IMR-90 (cell line): ENCODE results near the gene DALRD3. TPM values are rescaled to one million over a fixed set of nuclear protein-coding genes. Genes with fewer than 3 reads are reported as not detected.
A peak's percentile ranks its signal among the peaks of the same experiment; 100 is the strongest.

Source experiments
- ATAC-seq: fragments of 200-7000 bp; cut with Tn5 transposase; 2 replicates; pipeline ENCODE4 v1.9.1; 2020; ENCODE audit warnings: low read depth, mild to moderate bottlenecking, moderate library complexity
- BruUV-seq: library from RNA; stranded (reverse); fragments of 400-500 nt; replicated peaks from 2 replicates; lab custom pipeline; 2021; lab: Mats Ljungman, UMichigan
- CTCF ChIA-PET: fragments of 300-600 bp; formaldehyde crosslinking; extraction: SDS; loops from one replicate; lab custom pipeline; 2021; ENCODE audit warnings: antibody characterized with exemption; lab: Yijun Ruan, JAX
- POLR2A ChIA-PET: fragments of 300-600 bp; sonication (Branson Sonifier 250); formaldehyde crosslinking; loops from one replicate; lab custom pipeline; 2022; ENCODE audit warnings: antibody characterized with exemption; ENCODE audit not compliant: unreplicated experiment; lab: Charles Lee
- DNase-seq: peaks from one replicate; pipeline ENCODE4 v3.0.0; 2013
- H2AFZ ChIP-seq: replicated peaks from 2 replicates; pipeline ENCODE3; 2013; ENCODE audit warnings: low read length, mild to moderate bottlenecking; ENCODE audit not compliant: poor library complexity
- H2AK5ac ChIP-seq: 2 replicates; pipeline ENCODE4 v1.6.1; 2013; ENCODE audit warnings: low read depth, low read length, inconsistent platforms
- H2AK9ac ChIP-seq: replicated peaks from 2 replicates; pipeline ENCODE3; 2013; ENCODE audit warnings: mild to moderate bottlenecking, low read depth, low read length, moderate library complexity; ENCODE audit not compliant: poor library complexity
- H2BK120ac ChIP-seq: 2 replicates; pipeline ENCODE4 v1.6.1; 2013; ENCODE audit warnings: low read depth, low read length, inconsistent platforms
- H2BK15ac ChIP-seq: 3 replicates; pipeline ENCODE4 v1.6.1; 2013; ENCODE audit warnings: low read depth, low read length, inconsistent platforms
- H2BK20ac ChIP-seq: 2 replicates; pipeline ENCODE4 v1.6.1; 2013; ENCODE audit warnings: low read depth, mild to moderate bottlenecking, inconsistent platforms, low read length, moderate library complexity
- H2BK5ac ChIP-seq: 2 replicates; pipeline ENCODE4 v1.6.1; 2013; ENCODE audit warnings: mild to moderate bottlenecking, low read depth, low read length, inconsistent platforms; ENCODE audit not compliant: poor library complexity, severe bottlenecking
- H3K14ac ChIP-seq: replicated peaks from 2 replicates; pipeline ENCODE4 v1.6.1; 2013; ENCODE audit warnings: low read depth, low read length, inconsistent platforms
- H3K18ac ChIP-seq: 2 replicates; pipeline ENCODE4 v1.6.1; 2013; ENCODE audit warnings: low read depth, low read length, control low read depth
- H3K23ac ChIP-seq: 2 replicates; pipeline ENCODE4 v1.6.1; 2013; ENCODE audit warnings: low read depth, low read length, inconsistent platforms
- H3K27ac ChIP-seq: 2 replicates; pipeline ENCODE4 v1.5.1; 2013; ENCODE audit warnings: mild to moderate bottlenecking, control low read depth, low read length; ENCODE audit not compliant: insufficient read depth
- H3K27me3 ChIP-seq: 2 replicates; pipeline ENCODE4 v1.6.1; 2013; ENCODE audit warnings: low read length; ENCODE audit not compliant: control insufficient read depth, insufficient read depth
- H3K36me3 ChIP-seq: 2 replicates; pipeline ENCODE4 v1.6.1; 2013; ENCODE audit warnings: low read length, mixed read lengths; ENCODE audit not compliant: control insufficient read depth, insufficient read depth
- H3K4ac ChIP-seq: 2 replicates; pipeline ENCODE4 v1.6.1; 2013; ENCODE audit warnings: low read depth, low read length, inconsistent platforms
- H3K4me1 ChIP-seq: 2 replicates; pipeline ENCODE4 v1.6.1; 2013; ENCODE audit warnings: low read length, mixed read lengths; ENCODE audit not compliant: control insufficient read depth, insufficient read depth
- H3K4me2 ChIP-seq: 2 replicates; pipeline ENCODE4 v1.6.1; 2013; ENCODE audit warnings: low read depth, mild to moderate bottlenecking, control low read depth, low read length, moderate library complexity
- H3K4me3 ChIP-seq: 2 replicates; pipeline ENCODE4 v1.5.1; 2013; ENCODE audit warnings: low read depth, mild to moderate bottlenecking, control low read depth, low read length, moderate library complexity; ENCODE audit not compliant: insufficient read depth
- H3K56ac ChIP-seq: 2 replicates; pipeline ENCODE4 v1.6.1; 2013; ENCODE audit warnings: low read length, inconsistent platforms; ENCODE audit not compliant: insufficient read depth; ENCODE audit errors: extremely low read depth
- H3K79me1 ChIP-seq, 2 experiments: 2 replicates each; pipeline ENCODE4 v1.6.1; 2013; ENCODE audit warnings: low read length in 2 of 2, inconsistent platforms in 1 of 2, low read depth in 1 of 2
- H3K9ac ChIP-seq: 2 replicates; pipeline ENCODE4 v1.6.1; 2013; ENCODE audit warnings: low read depth, low read length, control low read depth
- H3K9me1 ChIP-seq: 2 replicates; pipeline ENCODE4 v1.6.1; 2013; ENCODE audit warnings: low read length, inconsistent platforms; ENCODE audit not compliant: insufficient read depth
- H3K9me3 ChIP-seq: 2 replicates; pipeline ENCODE4 v1.6.1; 2013; ENCODE audit warnings: low read length; ENCODE audit not compliant: control insufficient read depth, insufficient read depth
- H4K20me1 ChIP-seq: 2 replicates; pipeline ENCODE4 v1.6.1; 2013; ENCODE audit warnings: low read length, inconsistent platforms; ENCODE audit not compliant: insufficient read depth
- H4K5ac ChIP-seq: 2 replicates; pipeline ENCODE4 v1.6.1; 2013; ENCODE audit warnings: mild to moderate bottlenecking, low read depth, low read length, control low read depth
- H4K8ac ChIP-seq, 2 experiments: 2 replicates each; pipeline ENCODE4 v1.6.1; 2013; ENCODE audit warnings: low read depth in 2 of 2, low read length in 2 of 2, control low read depth in 1 of 2, inconsistent platforms in 1 of 2
- H4K91ac ChIP-seq: 2 replicates; pipeline ENCODE4 v1.6.1; 2013; ENCODE audit warnings: low read depth, low read length, inconsistent platforms; ENCODE audit not compliant: insufficient read depth
- CEBPB ChIP-seq: IDR thresholded peaks from 2 replicates; pipeline ENCODE4 v1.6.1; 2012; ENCODE audit warnings: low read depth, low read length, improper control_type of control experiment
- CHD1 ChIP-seq: IDR thresholded peaks from 2 replicates; pipeline ENCODE4 v1.6.1; 2012; ENCODE audit warnings: low read depth, low read length, improper control_type of control experiment
- FOS ChIP-seq: fragments of 150-350 bp; IDR thresholded peaks from 2 replicates; pipeline ENCODE4 v1.6.1; 2016; ENCODE audit warnings: low read depth, low read length
- MAFK ChIP-seq: IDR thresholded peaks from 2 replicates; pipeline ENCODE4 v1.6.1; 2012; ENCODE audit warnings: low read depth, low read length, improper control_type of control experiment
- MAZ ChIP-seq: IDR thresholded peaks from 2 replicates; pipeline ENCODE4 v1.6.1; 2012; ENCODE audit warnings: low read depth, mild to moderate bottlenecking, low read length, improper control_type of control experiment, moderate library complexity, borderline replicate concordance
- MXI1 ChIP-seq: IDR thresholded peaks from 2 replicates; pipeline ENCODE4 v1.6.1; 2012; ENCODE audit warnings: low read depth, mild to moderate bottlenecking, low read length, moderate library complexity, borderline replicate concordance
- NFE2L2 ChIP-seq: fragments of 150-350 bp; IDR thresholded peaks from 2 replicates; pipeline ENCODE4 v1.6.1; 2016; ENCODE audit warnings: low read depth, mild to moderate bottlenecking, low read length
- POLR2A ChIP-seq: IDR thresholded peaks from 2 replicates; pipeline ENCODE4 v1.6.1; 2012; ENCODE audit warnings: mild to moderate bottlenecking, low read depth, low read length
- RAD21 ChIP-seq: IDR thresholded peaks from 2 replicates; pipeline ENCODE4 v1.6.1; 2012; ENCODE audit warnings: low read length, improper control_type of control experiment
- RCOR1 ChIP-seq: IDR thresholded peaks from 2 replicates; pipeline ENCODE4 v1.6.1; 2012; ENCODE audit warnings: mild to moderate bottlenecking, low read length, improper control_type of control experiment; ENCODE audit not compliant: insufficient replicate concordance
- SMC3 ChIP-seq: fragments of 150-350 bp; IDR thresholded peaks from 2 replicates; pipeline ENCODE4 v1.6.1; 2016; ENCODE audit warnings: low read depth, mild to moderate bottlenecking, antibody characterized with exemption, low read length, moderate library complexity
- USF2 ChIP-seq: fragments of 150-350 bp; IDR thresholded peaks from 2 replicates; pipeline ENCODE4 v1.6.1; 2017; ENCODE audit warnings: mild to moderate bottlenecking, antibody characterized with exemption, low read length, low read depth
- WGBS, 2 experiments: methylation state at CpG; one replicate each; pipeline versions ENCODE4 v1.1.5 to v1.1.7; 2013; ENCODE audit warnings: missing lambda C conversion rate in 2 of 2; ENCODE audit not compliant: insufficient read length in 1 of 2; ENCODE audit errors: extremely low coverage in 2 of 2; 5-methylcytosine and 5-hydroxymethylcytosine counted together
- dilution Hi-C: fragments of 300-500 bp; cut with HindIII; formaldehyde crosslinking; loops from one replicate; pipeline ENCODE4 v1.14.3; 2018; ENCODE audit warnings: low sequenced_read_pairs; ENCODE audit not compliant: unreplicated experiment
- in situ Hi-C: fragments of 300-500 bp; cut with MboI; formaldehyde crosslinking; loops from 3 replicates; pipeline ENCODE4 v1.14.3; 2019; ENCODE audit warnings: low sequenced_read_pairs, inconsistent platforms, mixed read lengths
- intact Hi-C: fragments of 100-400 bp; cut with micrococcal nuclease; formaldehyde crosslinking; loops from 2 replicates; pipeline ENCODE4 v1.10.0; 2022
- polyA plus RNA-seq, 3 experiments: library from polyadenylated mRNA; depleted of rRNA; stranded (reverse); fragments of >200 nt; gene quantifications; 2 replicates each; pipeline ENCODE4 v1.2.3, GENCODE V29; 2012; ENCODE audit warnings: low replicate concordance in 1 of 3
- total RNA-seq: library from RNA; depleted of rRNA; stranded (reverse); fragments of >200 nt; gene quantifications from 2 replicates; pipeline ENCODE4 v1.2.3, GENCODE V29; 2012
- TF ChIP-seq, protein P1 (sequence below): fragments of 150-350 bp; IDR thresholded peaks from 2 replicates; pipeline ENCODE4 v1.6.1; 2016; ENCODE audit warnings: low read depth, mild to moderate bottlenecking, low read length, moderate library complexity, borderline replicate concordance

DALRD3 gene
- total and polyA plus RNA-seq, 2 of the 4 experiments (the other 2 are of a cell fraction) = 27.8 to 42.2 TPM

DNA sequence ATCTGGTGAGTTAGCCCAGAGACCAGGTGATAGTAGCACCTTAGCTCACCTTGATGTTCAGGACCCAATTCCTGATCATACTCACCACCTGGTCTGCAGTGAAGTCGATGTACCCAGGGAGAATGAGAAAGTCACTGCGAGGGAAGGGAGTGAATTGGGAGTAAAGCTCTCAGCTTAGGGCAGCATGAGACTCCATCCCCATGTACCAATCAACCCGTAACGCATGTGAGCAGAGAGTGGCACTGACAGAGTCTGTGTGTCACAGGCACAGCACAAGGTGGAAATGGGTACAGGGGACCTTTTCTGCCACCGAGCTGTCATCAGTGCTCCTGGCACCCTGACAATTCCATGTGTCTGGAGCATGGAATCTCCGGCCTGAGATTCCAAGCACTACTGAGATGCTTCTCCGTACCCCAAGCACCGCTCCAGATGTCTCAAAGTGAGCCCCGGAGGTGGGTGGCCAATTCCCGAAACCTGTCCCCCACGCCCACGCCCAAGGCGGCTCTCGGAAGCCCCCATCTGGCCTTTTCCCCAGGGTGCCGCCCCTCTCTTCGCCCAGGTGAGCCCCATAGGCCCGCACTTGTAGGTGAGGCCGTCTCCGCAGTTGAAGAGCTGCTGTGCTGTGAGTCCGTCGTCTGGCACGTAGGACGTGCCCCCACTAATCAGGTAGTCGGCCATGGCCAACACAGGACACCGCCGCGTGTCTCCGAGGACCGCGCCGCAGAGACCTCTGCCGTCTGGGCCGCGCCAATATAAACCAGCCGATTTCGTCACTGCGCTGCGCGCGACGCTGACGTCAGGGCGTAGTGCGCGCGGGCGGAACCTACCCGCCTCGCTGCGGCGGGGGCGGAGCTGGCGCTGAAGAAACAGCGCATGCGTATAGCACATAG is 10.5 kb upstream of the DALRD3 start, which contains the start of gene IMPDH2:
IMPDH2 (minus strand) TSS at position 726 of the 890 bp plus-strand sequence; CDS start at position 678, 48 bp downstream.
- peak within 1 kb of the TSS; percentile 97 for H3K14ac ChIP-seq
- peak within 1 kb of the TSS; percentile 68 for H3K56ac ChIP-seq
- peak within 1 kb of the TSS; percentile 93 for H2AFZ ChIP-seq
- peak within 1 kb of the TSS; percentile 98 for H2AK5ac ChIP-seq
- peak; percentile 95 for ATAC-seq
- peak within 1 kb of the TSS; percentile 82 for H4K91ac ChIP-seq
- peaks cover 35 to 64% of the 10 kb centered on the region in 2 experiments for H3K79me1 ChIP-seq
- peak within 1 kb of the TSS; percentile 76 for H3K23ac ChIP-seq
- peaks cover 62% of the 10 kb centered on the region for H3K36me3 ChIP-seq
- H2AK9ac ChIP-seq = peak within 1 kb of the TSS; percentile 100
- H3K9me1 ChIP-seq = peaks cover 32% of the 10 kb centered on the region
- dilution Hi-C loops = no loop called here
- no TSS peak for BruUV-seq
- intact Hi-C loops = no loop called here
- peak within 1 kb of the TSS; percentile 93 for H3K4ac ChIP-seq
- peak within 1 kb of the TSS; percentile 62 for H3K4me3 ChIP-seq
- DNase-seq = peak; percentile 91
- ChIA-PET CTCF (no interaction called here), POLR2A (interaction anchor here (0.5 to 0.7 kb wide), 4 partner anchors 9 to 664 kb away, joined by 3 to 7 read pairs (median 4); no protein-coding TSS in a partner anchor)
- H2BK20ac ChIP-seq = no peak within 1 kb of the TSS
- peaks cover 13% of the 10 kb centered on the region for H4K20me1 ChIP-seq
- H3K4me2 ChIP-seq = peak within 1 kb of the TSS; percentile 98
- H3K9me3 ChIP-seq = no peaks in the 10 kb centered on the region
- peak within 1 kb of the TSS; percentile 77 for H2BK5ac ChIP-seq
- H2BK120ac ChIP-seq = no peak within 1 kb of the TSS
- peak within 1 kb of the TSS; percentile 71 for H4K5ac ChIP-seq
- H2BK15ac ChIP-seq = no peak within 1 kb of the TSS
- H3K4me1 ChIP-seq = peaks cover 7% of the 10 kb centered on the region
- peak within 1 kb of the TSS; percentile 83 for H3K27ac ChIP-seq
- WGBS, 2 experiments = 1% methylated on average over 44 of the region's 55 CpGs; no CpG with 5 or more reads in 1 of the 2 experiments
- peak within 1 kb of the TSS; percentile 90 for H3K9ac ChIP-seq
- no peaks in the 10 kb centered on the region for H3K27me3 ChIP-seq
- in situ Hi-C loops = no loop called here
- H4K8ac ChIP-seq = peak within 1 kb of the TSS; percentile 67 to 92
- H3K18ac ChIP-seq = peak within 1 kb of the TSS; percentile 22; the same call in 1 of the 2 replicates
- TF ChIP-seq CHD1 (0 out of 2 replicates have a peak, but pooled peaks have one; percentile 35), MXI1 (peak; percentile 68), FOS (peak; percentile 23; the same call in 1 of the 2 replicates), MAFK (no peak), RCOR1 (no peak), NFE2L2 (no peak), USF2 (no peak; the same call in 1 of the 2 replicates), SMC3 (peak; percentile 4; the same call in 1 of the 2 replicates), RAD21 (no peak), CEBPB (peak; percentile 97), POLR2A (peak; percentile 98), MAZ (peak; percentile 81; the same call in 1 of the 2 replicates)
- TF ChIP-seq, protein P1, sequence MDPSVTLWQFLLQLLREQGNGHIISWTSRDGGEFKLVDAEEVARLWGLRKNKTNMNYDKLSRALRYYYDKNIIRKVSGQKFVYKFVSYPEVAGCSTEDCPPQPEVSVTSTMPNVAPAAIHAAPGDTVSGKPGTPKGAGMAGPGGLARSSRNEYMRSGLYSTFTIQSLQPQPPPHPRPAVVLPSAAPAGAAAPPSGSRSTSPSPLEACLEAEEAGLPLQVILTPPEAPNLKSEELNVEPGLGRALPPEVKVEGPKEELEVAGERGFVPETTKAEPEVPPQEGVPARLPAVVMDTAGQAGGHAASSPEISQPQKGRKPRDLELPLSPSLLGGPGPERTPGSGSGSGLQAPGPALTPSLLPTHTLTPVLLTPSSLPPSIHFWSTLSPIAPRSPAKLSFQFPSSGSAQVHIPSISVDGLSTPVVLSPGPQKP = no peak
